ENCODE measurements around the gene MYL11.

MYL11 gene

DNA sequence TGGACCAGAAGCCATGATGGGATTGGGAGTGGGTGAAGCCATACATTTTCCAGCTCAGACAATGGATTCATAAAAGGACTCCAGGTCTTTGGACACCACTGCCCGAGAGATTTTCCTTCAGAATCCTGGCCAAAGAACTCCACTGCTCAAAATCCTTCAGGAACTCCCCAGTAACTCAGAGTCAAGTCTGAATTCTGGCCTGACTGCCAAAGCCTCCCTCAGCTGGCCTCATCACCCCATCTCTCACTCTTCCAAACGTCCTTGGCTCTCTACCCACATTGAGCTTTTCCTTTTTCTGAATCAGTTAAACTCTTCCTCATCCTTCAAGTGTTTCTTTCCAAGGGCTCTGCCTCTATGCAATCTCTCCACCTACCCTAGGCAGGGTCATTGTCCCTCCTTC is 8.9 kb downstream of the MYL11 start:
- Histone ChIP-seq H2AFZ (ENCODE audit: low read length) (no peak overlapping the region), H3K9me3 (ENCODE audit: low read length) (no peaks in the 10 kb centered on the region), H3K27ac (ENCODE audit: low read depth, low read length, poor library complexity, severe bottlenecking) (peak overlapping the region; percentile 91), H3K4me1 (ENCODE audit: insufficient read depth, low read length, severe bottlenecking) (peaks cover 49% of the 10 kb centered on the region), H3K9me2 (ENCODE audit: low read depth, low read length) (no peaks in the 10 kb centered on the region), H3F3A (ENCODE audit: insufficient read depth, low read length) (peaks cover 11% of the 10 kb centered on the region; the same call in 1 of the 2 replicates), H3K9ac (ENCODE audit: low read length) (peak overlapping the region; percentile 94; the same call in 1 of the 2 replicates), H3K4me3 (ENCODE audit: low read depth, low read length, poor library complexity, severe bottlenecking) (peak overlapping the region; percentile 92), H3K4me2 (ENCODE audit: low read length) (peak overlapping the region; percentile 95), H3K79me2 (ENCODE audit: insufficient read depth, low read length) (peaks cover 8% of the 10 kb centered on the region; the same call in 1 of the 2 replicates), H4K20me1 (ENCODE audit: insufficient read depth, low read length) (no peaks in the 10 kb centered on the region), H3K27me3 (ENCODE audit: insufficient read depth, low read length) (no peaks in the 10 kb centered on the region), H3K36me3 (ENCODE audit: insufficient read depth, low read length) (peaks cover 14% of the 10 kb centered on the region; the same call in 1 of the 2 replicates)
- TF ChIP-seq, protein P1, sequence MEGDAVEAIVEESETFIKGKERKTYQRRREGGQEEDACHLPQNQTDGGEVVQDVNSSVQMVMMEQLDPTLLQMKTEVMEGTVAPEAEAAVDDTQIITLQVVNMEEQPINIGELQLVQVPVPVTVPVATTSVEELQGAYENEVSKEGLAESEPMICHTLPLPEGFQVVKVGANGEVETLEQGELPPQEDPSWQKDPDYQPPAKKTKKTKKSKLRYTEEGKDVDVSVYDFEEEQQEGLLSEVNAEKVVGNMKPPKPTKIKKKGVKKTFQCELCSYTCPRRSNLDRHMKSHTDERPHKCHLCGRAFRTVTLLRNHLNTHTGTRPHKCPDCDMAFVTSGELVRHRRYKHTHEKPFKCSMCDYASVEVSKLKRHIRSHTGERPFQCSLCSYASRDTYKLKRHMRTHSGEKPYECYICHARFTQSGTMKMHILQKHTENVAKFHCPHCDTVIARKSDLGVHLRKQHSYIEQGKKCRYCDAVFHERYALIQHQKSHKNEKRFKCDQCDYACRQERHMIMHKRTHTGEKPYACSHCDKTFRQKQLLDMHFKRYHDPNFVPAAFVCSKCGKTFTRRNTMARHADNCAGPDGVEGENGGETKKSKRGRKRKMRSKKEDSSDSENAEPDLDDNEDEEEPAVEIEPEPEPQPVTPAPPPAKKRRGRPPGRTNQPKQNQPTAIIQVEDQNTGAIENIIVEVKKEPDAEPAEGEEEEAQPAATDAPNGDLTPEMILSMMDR (IDR thresholded peaks at IDR 0.05; ENCODE audit: low read length): no peak
- TF ChIP-seq EZH2 (IDR thresholded peaks at IDR 0.05; ENCODE audit: borderline replicate concordance, low read length): no peak

DNA sequence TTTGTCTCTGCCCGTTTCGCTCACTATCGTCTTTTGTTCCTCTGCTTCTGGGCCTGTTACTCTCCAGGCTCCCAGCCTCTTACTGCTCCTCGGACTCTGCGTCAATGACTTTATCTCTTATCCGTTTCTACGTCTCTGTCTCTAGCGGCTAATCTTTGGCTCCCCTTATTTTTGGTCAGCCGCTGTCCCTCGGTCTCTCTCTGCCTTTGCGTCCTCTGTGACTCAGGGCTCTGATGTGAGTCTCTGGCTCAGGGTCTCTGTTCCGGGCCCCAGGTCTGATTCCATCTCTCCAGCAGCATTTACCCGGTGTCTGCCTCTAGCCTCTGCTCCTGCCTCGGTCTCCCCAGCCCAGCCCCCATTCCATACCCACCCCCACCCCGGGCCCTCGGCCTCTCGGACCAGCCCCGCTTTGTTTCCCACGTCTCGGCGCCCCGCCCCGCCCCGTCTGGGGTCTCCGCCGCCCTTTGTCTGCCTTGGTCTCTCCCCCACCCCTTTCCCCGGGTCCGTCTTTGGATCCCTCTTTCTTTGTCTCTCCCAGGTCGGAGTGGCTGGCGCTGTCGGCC is 20.1 kb downstream of the MYL11 start:
- Histone ChIP-seq H3K9ac (ENCODE audit: low read length) (peak overlapping the region; percentile 84), H2AFZ (ENCODE audit: low read length) (no peak overlapping the region), H4K20me1 (ENCODE audit: insufficient read depth, low read length) (no peaks in the 10 kb centered on the region), H3K9me2 (ENCODE audit: low read depth, low read length) (no peaks in the 10 kb centered on the region), H3K4me1 (ENCODE audit: insufficient read depth, low read length, severe bottlenecking) (peaks cover 26% of the 10 kb centered on the region), H3K27ac (ENCODE audit: low read depth, low read length, poor library complexity, severe bottlenecking) (peak overlapping the region; percentile 3), H3F3A (ENCODE audit: insufficient read depth, low read length) (no peaks in the 10 kb centered on the region), H3K36me3 (ENCODE audit: insufficient read depth, low read length) (peaks cover 29% of the 10 kb centered on the region), H3K4me3 (ENCODE audit: low read depth, low read length, poor library complexity, severe bottlenecking) (peak overlapping the region; percentile 87), H3K4me2 (ENCODE audit: low read length) (peak overlapping the region; percentile 90), H3K79me2 (ENCODE audit: insufficient read depth, low read length) (no peaks in the 10 kb centered on the region), H3K27me3 (ENCODE audit: insufficient read depth, low read length) (no peaks in the 10 kb centered on the region), H3K9me3 (ENCODE audit: low read length) (no peaks in the 10 kb centered on the region)
- TF ChIP-seq, protein P1 (IDR thresholded peaks at IDR 0.05; ENCODE audit: low read length): no peak
- TF ChIP-seq EZH2 (IDR thresholded peaks at IDR 0.05; ENCODE audit: borderline replicate concordance, low read length): no peak

DNA sequence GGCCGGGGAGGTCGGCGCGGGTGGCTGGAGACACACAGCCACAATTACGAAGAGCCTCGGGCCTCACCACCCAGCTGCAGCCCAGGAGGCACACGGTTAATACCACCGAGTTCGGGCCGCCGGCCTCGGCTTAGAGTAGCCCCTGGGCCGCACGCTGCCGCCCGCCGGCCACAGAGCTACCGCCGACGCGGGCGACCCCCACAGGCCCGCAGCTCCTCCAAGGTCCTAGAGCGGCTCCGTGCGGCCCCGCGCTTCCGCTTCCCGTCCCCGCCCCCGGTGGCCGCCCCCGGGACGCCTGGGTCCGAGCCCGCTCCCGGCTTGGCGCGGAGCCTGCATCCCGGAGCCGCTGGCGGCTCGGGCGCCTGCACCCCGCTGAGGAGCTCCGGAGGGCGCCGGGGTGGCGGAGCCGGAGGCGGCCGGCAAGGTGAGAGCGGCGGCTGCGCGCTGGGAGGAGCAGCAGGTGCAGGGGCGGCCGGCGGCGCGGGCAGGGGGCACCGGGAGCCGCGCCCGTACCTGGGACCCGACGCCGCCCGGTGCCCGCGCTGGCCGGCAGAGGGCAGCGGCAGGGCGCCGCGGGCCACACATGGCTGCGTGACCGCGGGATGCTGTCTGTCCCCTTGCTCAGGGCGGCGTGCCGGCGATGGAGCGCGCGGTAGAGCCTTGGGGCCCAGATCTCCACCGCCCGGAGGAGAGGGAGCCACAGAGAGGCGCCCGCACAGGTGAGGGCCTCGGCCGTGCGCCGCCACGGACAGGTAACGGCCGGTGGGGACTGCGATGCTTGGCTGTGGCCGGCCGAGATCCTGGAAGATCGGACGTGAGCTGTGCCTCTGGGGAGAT is 20.8 kb downstream of the MYL11 start, which contains the start of gene ZNF48:
TSS of gene ZNF48 (plus strand) at position 266 of the 837 bp plus-strand sequence. CDS start at position 641, 375 bp downstream.
- Histone ChIP-seq H3K4me2 (ENCODE audit: low read length) (peak within 1 kb of the TSS; percentile 90), H3K4me3 (ENCODE audit: low read depth, low read length, poor library complexity, severe bottlenecking) (peak within 1 kb of the TSS; percentile 87), H2AFZ (ENCODE audit: low read length) (no peak within 1 kb of the TSS), H3K27me3 (ENCODE audit: insufficient read depth, low read length) (no peaks in the 10 kb centered on the region), H3K9me3 (ENCODE audit: low read length) (no peaks in the 10 kb centered on the region), H3F3A (ENCODE audit: insufficient read depth, low read length) (no peaks in the 10 kb centered on the region), H3K9me2 (ENCODE audit: low read depth, low read length) (no peaks in the 10 kb centered on the region), H3K9ac (ENCODE audit: low read length) (peak within 1 kb of the TSS; percentile 84), H3K27ac (ENCODE audit: low read depth, low read length, poor library complexity, severe bottlenecking) (peak within 1 kb of the TSS; percentile 3), H3K79me2 (ENCODE audit: insufficient read depth, low read length) (no peaks in the 10 kb centered on the region), H3K36me3 (ENCODE audit: insufficient read depth, low read length) (peaks cover 30% of the 10 kb centered on the region), H4K20me1 (ENCODE audit: insufficient read depth, low read length) (no peaks in the 10 kb centered on the region), H3K4me1 (ENCODE audit: insufficient read depth, low read length, severe bottlenecking) (peaks cover 33% of the 10 kb centered on the region)
- TF ChIP-seq EZH2 (IDR thresholded peaks at IDR 0.05; ENCODE audit: borderline replicate concordance, low read length): no peak
- TF ChIP-seq, protein P1 (IDR thresholded peaks at IDR 0.05; ENCODE audit: low read length): peak; percentile 27
